Coronary artery (tissue), 2 donors: Measurements from ENCODE around the gene MINDY3.
"Not testable (repeated sequence)": the region's sequence is repeated elsewhere in the genome, so short reads cannot be mapped to it uniquely, and the experiment has no call there.

ENCODE experiments used
- DNase-seq: peaks from one replicate; pipeline ENCODE4 v3.0.0-alpha.2; 2017; ENCODE audit warnings: low spot score
- H3K27ac ChIP-seq, 2 donors: fragments of 200-600 bp; sonication (generic); one replicate each; pipeline ENCODE4 v1.5.1; 2016 to 2019
- H3K4me3 ChIP-seq: fragments of 200-600 bp; sonication (generic); 2 replicates; pipeline ENCODE4 v1.5.1; 2016; ENCODE audit warnings: mild to moderate bottlenecking, moderate library complexity
- CTCF ChIP-seq: fragments of 200-600 bp; sonication (generic); IDR thresholded peaks from one replicate; pipeline ENCODE4 v1.5.1; 2019; ENCODE audit warnings: antibody characterized with exemption

MINDY3 gene

GRCh38 chr10:15857107-15857575 lies 3.2 kb downstream of the MINDY3 start:
- TF ChIP-seq CTCF, result no peak
- Histone ChIP-seq H3K4me3 (no peak overlapping the region), H3K27ac (no peak overlapping the region)
- DNase-seq, result no peak

- no peak for TF ChIP-seq CTCF
- no peak for DNase-seq
- Histone ChIP-seq H3K4me3 (no peak overlapping the region), H3K27ac (no peak overlapping the region)
These were observed 3.8 kb downstream of the MINDY3 start for GRCh38 chr10:15856328-15857015.

- TF ChIP-seq CTCF, result no peak
- no peak overlapping the region for H3K27ac ChIP-seq
- no peak overlapping the region for H3K4me3 ChIP-seq
- no peak for DNase-seq
These were observed 6.5 kb downstream of the MINDY3 start for GRCh38 chr10:15853800-15854199.

- Histone ChIP-seq H3K27ac (no peak overlapping the region), H3K4me3 (no peak overlapping the region)
- TF ChIP-seq CTCF, result no peak
- DNase-seq, result no peak
These were observed 8.2 kb downstream of the MINDY3 start for GRCh38 chr10:15852111-15852557.

GRCh38 chr10:15850337-15850978 lies 9.8 kb downstream of the MINDY3 start:
- H3K4me3 ChIP-seq, DNase-seq, H3K27ac ChIP-seq: not testable (repeated sequence)

- DNase-seq, result no peak
- H3K27ac ChIP-seq, result no peak overlapping the region
- no peak overlapping the region for H3K4me3 ChIP-seq
- TF ChIP-seq CTCF, result no peak
These were observed 11.0 kb downstream of the MINDY3 start for GRCh38 chr10:15849316-15849715.

GRCh38 chr10:15847481-15847880 lies 12.8 kb downstream of the MINDY3 start:
- H3K27ac ChIP-seq, result no peak overlapping the region
- TF ChIP-seq CTCF, result no peak
- DNase-seq, result no peak
- H3K4me3 ChIP-seq, result no peak overlapping the region
